ENCODE measurements around the gene ERN1. TPM values are rescaled to one million over a fixed set of nuclear protein-coding genes. Genes with fewer than 3 reads are reported as not detected.
A peak's percentile ranks its signal among the peaks of the same experiment; 100 is the strongest.

ERN1 gene
- total RNA-seq, 2 donors from 2014 or later, result 23.7 to 24.1 TPM

- Mint-ChIP-seq H3K9me3 (no peaks in the 10 kb centered on the region), H3K36me3 (peaks cover 0 to 9% of the 10 kb centered on the region in 2 donors), H3K27ac (peak overlapping the region; percentile 43 to 87)
- ATAC-seq, result peak in 1 of 2 donors; percentile 61
- no peak for DNase-seq (ENCODE audit: low spot score in 2 of 2)
Measured at GRCh38 chr17:64107500-64108236, 22.3 kb downstream of the ERN1 start.

GRCh38 chr17:64106918-64107317, 23.0 kb downstream of the ERN1 start:
- Mint-ChIP-seq H3K9me3 (no peaks in the 10 kb centered on the region), H3K36me3 (peaks cover 0 to 9% of the 10 kb centered on the region in 2 donors), H3K27ac (peak overlapping the region; percentile 43 to 44)
- DNase-seq (ENCODE audit: low spot score in 2 of 2) (no peak), ATAC-seq (peak in 1 of 2 donors; percentile 13)

- H3K27ac Mint-ChIP-seq, result peak overlapping the region; percentile 35 to 44
- peaks cover 0 to 5% of the 10 kb centered on the region in 2 donors for H3K36me3 Mint-ChIP-seq
Measured at GRCh38 chr17:64103391-64104364, 26.3 kb downstream of the ERN1 start.

GRCh38 chr17:64102627-64103390, 27.1 kb downstream of the ERN1 start:
- Mint-ChIP-seq H3K36me3 (peaks cover 0 to 5% of the 10 kb centered on the region in 2 donors), H3K9me3 (no peaks in the 10 kb centered on the region), H3K27ac (no peak overlapping the region)
- ATAC-seq (no peak), DNase-seq (ENCODE audit: low spot score in 2 of 2) (no peak)

More at GRCh38 chr17:64103391-64104364, 26.3 kb downstream of the ERN1 start:
- no peaks in the 10 kb centered on the region for H3K9me3 Mint-ChIP-seq
- DNase-seq (ENCODE audit: low spot score in 2 of 2) (peak in 1 of 2 donors; percentile 63), ATAC-seq (peak in 1 of 2 donors; percentile 80)

GRCh38 chr17:64099543-64099942, 30.4 kb downstream of the ERN1 start:
- ATAC-seq (no peak), DNase-seq (ENCODE audit: low spot score in 2 of 2) (no peak)
- Mint-ChIP-seq H3K36me3 (peaks cover 6 to 21% of the 10 kb centered on the region in 2 donors), H3K9me3 (no peaks in the 10 kb centered on the region), H3K27ac (peak overlapping the region in 1 of 2 donors; percentile 9)

- Mint-ChIP-seq H3K9me3 (no peaks in the 10 kb centered on the region), H3K27ac (peak overlapping the region in 1 of 2 donors; percentile 50), H3K36me3 (peaks cover 6 to 33% of the 10 kb centered on the region in 2 donors)
- DNase-seq (ENCODE audit: low spot score in 2 of 2) (no peak), ATAC-seq (peak in 1 of 2 donors; percentile 26)
Measured at GRCh38 chr17:64097196-64097936, 32.6 kb downstream of the ERN1 start.

- ATAC-seq, result no peak
- H3K27ac Mint-ChIP-seq, result no peak overlapping the region
- no peak for DNase-seq (ENCODE audit: low spot score in 2 of 2)
- H3K9me3 Mint-ChIP-seq, result no peaks in the 10 kb centered on the region
- H3K36me3 Mint-ChIP-seq, result peaks cover 6 to 39% of the 10 kb centered on the region in 2 donors
Measured at GRCh38 chr17:64096037-64096436, 33.9 kb downstream of the ERN1 start.

GRCh38 chr17:64095144-64095882, 34.6 kb downstream of the ERN1 start:
- H3K36me3 Mint-ChIP-seq, result peaks cover 6 to 39% of the 10 kb centered on the region in 2 donors
- no peaks in the 10 kb centered on the region for H3K9me3 Mint-ChIP-seq
- H3K27ac Mint-ChIP-seq, result peak overlapping the region in 1 of 2 donors; percentile 1
- peak; percentile 66 to 72 for ATAC-seq
- DNase-seq (ENCODE audit: low spot score in 2 of 2), result no peak

- ATAC-seq, result no peak
- no peaks in the 10 kb centered on the region for H3K9me3 Mint-ChIP-seq
- peaks cover 6 to 39% of the 10 kb centered on the region in 2 donors for H3K36me3 Mint-ChIP-seq
- no peak for DNase-seq (ENCODE audit: low spot score in 2 of 2)
- peak overlapping the region; percentile 1 to 30 for H3K27ac Mint-ChIP-seq
Measured at GRCh38 chr17:64094412-64094811, 35.5 kb downstream of the ERN1 start.

GRCh38 chr17:64092952-64093451, 36.9 kb downstream of the ERN1 start:
- Mint-ChIP-seq H3K36me3 (peaks cover 6 to 39% of the 10 kb centered on the region in 2 donors), H3K9me3 (no peaks in the 10 kb centered on the region), H3K27ac (no peak overlapping the region)
- DNase-seq (ENCODE audit: low spot score in 2 of 2) (no peak), ATAC-seq (no peak)

- DNase-seq (ENCODE audit: low spot score in 2 of 2) (no peak), ATAC-seq (no peak)
- peak overlapping the region in 1 of 2 donors; percentile 60 for H3K27ac Mint-ChIP-seq
- H3K36me3 Mint-ChIP-seq, result peaks cover 3 to 34% of the 10 kb centered on the region in 2 donors
- H3K9me3 Mint-ChIP-seq, result no peaks in the 10 kb centered on the region
Measured at GRCh38 chr17:64092113-64092512, 37.8 kb downstream of the ERN1 start.

- ATAC-seq (no peak), DNase-seq (ENCODE audit: low spot score in 2 of 2) (no peak)
- Mint-ChIP-seq H3K27ac (peak overlapping the region; percentile 60 to 94), H3K36me3 (peaks cover 0 to 31% of the 10 kb centered on the region in 2 donors), H3K9me3 (no peaks in the 10 kb centered on the region)
Measured at GRCh38 chr17:64091571-64091970, 38.4 kb downstream of the ERN1 start.

GRCh38 chr17:64091116-64091515, 38.8 kb downstream of the ERN1 start:
- H3K27ac Mint-ChIP-seq, result peak overlapping the region; percentile 60 to 94
- ATAC-seq (peak; percentile 83 to 85), DNase-seq (ENCODE audit: low spot score in 2 of 2) (no peak)
- H3K36me3 Mint-ChIP-seq, result peaks cover 0 to 30% of the 10 kb centered on the region in 2 donors
- no peaks in the 10 kb centered on the region for H3K9me3 Mint-ChIP-seq

- peaks cover 0 to 23% of the 10 kb centered on the region in 2 donors for H3K36me3 Mint-ChIP-seq
- no peaks in the 10 kb centered on the region for H3K9me3 Mint-ChIP-seq
- DNase-seq (ENCODE audit: low spot score in 2 of 2) (no peak), ATAC-seq (no peak)
- H3K27ac Mint-ChIP-seq, result peak overlapping the region in 1 of 2 donors; percentile 60
Measured at GRCh38 chr17:64090144-64090543, 39.8 kb downstream of the ERN1 start.

Measured in activated naive CD4-positive, alpha-beta T cell treated with anti-CD3 and anti-CD28 coated beads, Interleukin-2, amount 50 U/mL, for 72 hours (primary cell).